Natural killer cell (primary cell): ENCODE measurements around the gene ARHGAP42. TPM values are rescaled to one million over a fixed set of nuclear protein-coding genes. Genes with fewer than 3 reads are reported as not detected.

Experiments used
- ATAC-seq, 3 donors: fragments of 150-1000 bp in 2 of 3; fragments of 200-7000 bp in 1 of 3; cut with Tn5 transposase; 1 replicate in 1 of 3; 2 replicates in 2 of 3; pipeline ENCODE4 v1.10.0; 2021; ENCODE audit warnings: mild to moderate bottlenecking in 2 of 3, moderate library complexity in 2 of 3
- DNase-seq, 2 donors: peaks; one replicate each; pipeline versions ENCODE4 v3.0.0 to v3.0.0-alpha.2; 2013 to 2021; ENCODE audit warnings: mixed read lengths in 1 of 2
- H3K27ac ChIP-seq: one replicate; pipeline ENCODE4 v1.5.1; 2013; ENCODE audit warnings: mild to moderate bottlenecking, low read length
- H3K27me3 ChIP-seq: one replicate; pipeline ENCODE4 v1.6.1; 2013; ENCODE audit warnings: low read length; ENCODE audit not compliant: control insufficient read depth, insufficient read depth
- H3K36me3 ChIP-seq: one replicate; pipeline ENCODE4 v1.6.1; 2013; ENCODE audit warnings: low read length; ENCODE audit not compliant: control insufficient read depth, insufficient read depth
- H3K4me1 ChIP-seq: one replicate; pipeline ENCODE4 v1.6.1; 2013; ENCODE audit warnings: low read length; ENCODE audit not compliant: control insufficient read depth, insufficient read depth
- H3K4me3 ChIP-seq: one replicate; pipeline ENCODE4 v1.5.1; 2013; ENCODE audit warnings: low read length
- H3K9me3 ChIP-seq: one replicate; pipeline ENCODE4 v1.6.1; 2013; ENCODE audit warnings: low read length; ENCODE audit not compliant: control insufficient read depth, insufficient read depth
- H3K27ac Mint-ChIP-seq, 2 donors: one replicate each; pipeline ENCODE4 v1.8.0; 2022; ENCODE audit warnings: mild to moderate bottlenecking in 2 of 2, mixed read lengths in 2 of 2, moderate library complexity in 1 of 2
- H3K27me3 Mint-ChIP-seq, 2 donors: one replicate each; pipeline ENCODE4 v1.8.0; 2022; ENCODE audit warnings: low read depth in 2 of 2, mixed read lengths in 2 of 2
- H3K36me3 Mint-ChIP-seq: one replicate; pipeline ENCODE4 v1.8.0; 2022; ENCODE audit warnings: mixed read lengths
- H3K4me1 Mint-ChIP-seq, 2 donors: one replicate each; pipeline ENCODE4 v1.8.0; 2022; ENCODE audit warnings: mixed read lengths in 2 of 2
- H3K4me3 Mint-ChIP-seq: one replicate; pipeline ENCODE4 v1.8.0; 2022; ENCODE audit warnings: mild to moderate bottlenecking, moderate library complexity, mixed read lengths
- H3K9me3 Mint-ChIP-seq, 2 donors: one replicate each; pipeline ENCODE4 v1.8.0; 2022; ENCODE audit warnings: mixed read lengths in 2 of 2
- WGBS: methylation state at CpG from one replicate; pipeline ENCODE4 v1.1.7; 2013; ENCODE audit warnings: missing lambda C conversion rate; ENCODE audit not compliant: insufficient coverage; 5-methylcytosine and 5-hydroxymethylcytosine counted together
- intact Hi-C: fragments of 100-400 bp; cut with micrococcal nuclease; formaldehyde crosslinking; loops from one replicate; pipeline ENCODE4 v1.14.2; 2022
- total RNA-seq, 4 donors: library from RNA; stranded (reverse); fragments of 120-200 nt in 1 of 4; gene quantifications; one replicate each; pipeline versions ENCODE4 v1.2.3 to v1.2.4, GENCODE V29; 2013 to 2022
- TF ChIP-seq, protein P1 (sequence below): fragments of 200-600 bp; IDR thresholded peaks from one replicate; pipeline ENCODE4 v1.8.0; 2022; ENCODE audit warnings: antibody characterized with exemption

Gene ARHGAP42
- total RNA-seq, 3 donors from 2014 or later (not counting 1 experiment from before 2014, with no cell fraction given), result 6.0 to 7.6 (median 6.4) TPM

DNA sequence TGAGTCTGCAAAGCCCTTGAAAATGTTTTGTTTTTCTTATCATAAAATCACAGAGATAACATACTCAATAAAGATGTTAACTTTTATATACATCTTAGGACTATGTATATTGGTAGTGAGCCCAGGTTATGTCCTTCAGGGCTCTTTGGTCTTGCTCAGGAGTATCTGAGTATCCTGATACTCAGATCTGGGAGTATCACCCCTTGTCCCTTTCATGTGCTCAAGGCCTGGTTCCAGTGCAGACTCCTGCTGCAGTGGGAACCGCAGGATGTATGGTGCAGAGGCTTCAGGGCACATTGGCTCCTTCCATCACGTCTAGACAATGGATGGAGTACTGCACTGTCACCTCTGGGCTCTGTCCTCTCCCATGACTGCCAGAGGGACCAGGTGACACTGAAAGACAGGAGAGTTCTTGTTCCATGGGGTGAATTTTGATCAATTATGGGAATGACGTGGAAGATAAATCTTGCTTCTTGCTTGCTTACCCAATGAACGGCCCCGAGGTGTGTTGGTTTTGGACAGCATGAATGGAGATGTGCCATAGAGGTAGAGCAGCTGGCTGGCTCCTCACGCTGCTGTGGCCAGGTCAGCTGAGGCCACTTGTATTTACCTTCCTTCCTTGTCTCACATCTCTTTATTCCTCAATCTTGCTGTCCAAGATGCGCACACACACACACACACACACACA, 215.5 kb downstream of the ARHGAP42 start:
- Mint-ChIP-seq H3K27me3 (no peaks in the 10 kb centered on the region), H3K27ac (no peak overlapping the region), H3K9me3 (peaks cover 2 to 5% of the 10 kb centered on the region in 2 donors), H3K4me3 (no peak overlapping the region), H3K4me1 (no peaks in the 10 kb centered on the region), H3K36me3 (no peaks in the 10 kb centered on the region)
- Histone ChIP-seq H3K4me3 (no peak overlapping the region), H3K27me3 (no peaks in the 10 kb centered on the region), H3K27ac (no peak overlapping the region), H3K4me1 (no peaks in the 10 kb centered on the region), H3K9me3 (no peaks in the 10 kb centered on the region), H3K36me3 (no peaks in the 10 kb centered on the region)
- no peak for ATAC-seq
- DNase-seq, result no peak
- WGBS, result 76% methylated on average over 6 of the region's 7 CpGs
- TF ChIP-seq, protein P1, sequence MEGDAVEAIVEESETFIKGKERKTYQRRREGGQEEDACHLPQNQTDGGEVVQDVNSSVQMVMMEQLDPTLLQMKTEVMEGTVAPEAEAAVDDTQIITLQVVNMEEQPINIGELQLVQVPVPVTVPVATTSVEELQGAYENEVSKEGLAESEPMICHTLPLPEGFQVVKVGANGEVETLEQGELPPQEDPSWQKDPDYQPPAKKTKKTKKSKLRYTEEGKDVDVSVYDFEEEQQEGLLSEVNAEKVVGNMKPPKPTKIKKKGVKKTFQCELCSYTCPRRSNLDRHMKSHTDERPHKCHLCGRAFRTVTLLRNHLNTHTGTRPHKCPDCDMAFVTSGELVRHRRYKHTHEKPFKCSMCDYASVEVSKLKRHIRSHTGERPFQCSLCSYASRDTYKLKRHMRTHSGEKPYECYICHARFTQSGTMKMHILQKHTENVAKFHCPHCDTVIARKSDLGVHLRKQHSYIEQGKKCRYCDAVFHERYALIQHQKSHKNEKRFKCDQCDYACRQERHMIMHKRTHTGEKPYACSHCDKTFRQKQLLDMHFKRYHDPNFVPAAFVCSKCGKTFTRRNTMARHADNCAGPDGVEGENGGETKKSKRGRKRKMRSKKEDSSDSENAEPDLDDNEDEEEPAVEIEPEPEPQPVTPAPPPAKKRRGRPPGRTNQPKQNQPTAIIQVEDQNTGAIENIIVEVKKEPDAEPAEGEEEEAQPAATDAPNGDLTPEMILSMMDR, result no peak
- intact Hi-C loops, result no loop called here

DNA sequence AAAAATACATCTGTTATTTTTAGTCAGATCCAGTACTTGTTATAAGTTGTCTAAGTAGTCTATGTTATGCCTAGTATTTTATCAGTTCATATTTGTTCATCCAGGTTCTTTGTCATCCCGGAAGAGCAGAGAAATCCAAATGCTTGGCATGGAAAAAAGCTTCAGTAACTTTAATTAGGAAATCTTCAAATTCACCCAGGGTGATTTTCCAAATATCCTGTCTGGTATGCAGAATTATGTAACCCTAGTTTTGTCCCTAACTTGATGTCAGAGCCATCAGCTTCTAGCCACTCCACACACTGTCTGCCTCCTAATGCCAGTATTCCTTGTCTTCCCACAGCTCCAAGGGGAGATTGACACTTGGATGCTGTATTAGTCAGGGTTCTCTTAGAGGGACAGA, 216.2 kb downstream of the ARHGAP42 start:
- peaks cover 2 to 5% of the 10 kb centered on the region in 2 donors for H3K9me3 Mint-ChIP-seq
- no peaks in the 10 kb centered on the region for H3K4me1 ChIP-seq
- H3K27me3 ChIP-seq, result no peaks in the 10 kb centered on the region
- H3K4me3 ChIP-seq, result no peak overlapping the region
- peaks cover 0 to 2% of the 10 kb centered on the region in 2 donors for H3K4me1 Mint-ChIP-seq
- 85% methylated on average over 1 of the region's 1 CpG for WGBS
- intact Hi-C loops, result no loop called here
- ATAC-seq, result no peak
- no peaks in the 10 kb centered on the region for H3K36me3 Mint-ChIP-seq
- H3K4me3 Mint-ChIP-seq, result no peak overlapping the region
- H3K9me3 ChIP-seq, result no peaks in the 10 kb centered on the region
- no peak overlapping the region for H3K27ac Mint-ChIP-seq
- H3K27ac ChIP-seq, result no peak overlapping the region
- H3K27me3 Mint-ChIP-seq, result no peaks in the 10 kb centered on the region
- no peak for DNase-seq
- TF ChIP-seq, protein P1, result no peak
- H3K36me3 ChIP-seq, result no peaks in the 10 kb centered on the region

DNA sequence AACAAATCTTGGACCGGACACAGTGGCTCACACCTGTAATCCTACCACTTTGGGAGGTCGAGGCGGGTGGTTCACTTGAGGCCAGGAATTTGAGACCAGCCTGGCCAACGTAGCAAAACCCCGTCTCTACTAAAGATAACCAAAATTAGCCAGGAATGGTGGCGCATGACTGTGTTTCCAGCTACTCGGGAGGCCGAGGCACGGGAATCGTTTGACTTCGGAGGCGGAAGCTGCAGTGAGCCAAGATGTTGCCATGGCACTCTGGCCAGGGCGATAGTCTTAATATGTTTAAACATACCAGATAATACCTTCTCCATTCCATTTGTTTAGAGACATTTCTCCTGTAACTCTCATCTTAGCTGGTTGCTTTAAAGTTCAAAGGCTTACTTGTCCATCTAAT, 218.6 kb downstream of the ARHGAP42 start:
- Mint-ChIP-seq H3K4me3 (no peak overlapping the region), H3K27me3 (no peaks in the 10 kb centered on the region), H3K4me1 (peaks cover 13 to 16% of the 10 kb centered on the region in 2 donors), H3K9me3 (peaks cover 0 to 2% of the 10 kb centered on the region in 2 donors), H3K27ac (no peak overlapping the region), H3K36me3 (no peaks in the 10 kb centered on the region)
- no peak overlapping the region for H3K4me3 ChIP-seq
- ATAC-seq (no peak), DNase-seq (no peak)
- TF ChIP-seq, protein P1, result no peak
- H3K4me1 ChIP-seq, result no peaks in the 10 kb centered on the region
- WGBS, result 95% methylated on average over 13 of the region's 13 CpGs
- H3K27me3 ChIP-seq, result no peaks in the 10 kb centered on the region
- no peaks in the 10 kb centered on the region for H3K36me3 ChIP-seq
- H3K27ac ChIP-seq, result no peak overlapping the region
- intact Hi-C loops, result no loop called here
- no peaks in the 10 kb centered on the region for H3K9me3 ChIP-seq

DNA sequence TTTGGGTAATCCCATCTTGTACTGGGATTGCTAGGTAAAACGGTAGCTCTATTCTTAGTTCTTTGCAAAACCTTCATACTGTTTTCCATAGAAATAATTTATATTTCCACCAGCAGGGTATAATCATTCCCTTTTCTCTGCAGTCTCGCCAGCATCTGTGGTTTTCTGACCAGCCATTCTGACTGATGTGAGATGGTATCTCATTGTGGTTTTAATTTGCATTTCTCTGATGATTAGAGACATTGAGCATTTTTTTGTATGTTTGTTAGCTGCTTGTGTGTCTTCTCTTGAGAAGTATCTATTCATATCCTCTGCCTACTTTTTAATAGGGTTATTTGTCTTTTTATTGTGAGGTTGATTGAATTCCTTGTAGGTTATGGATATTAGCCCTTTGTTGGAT, 221.7 kb downstream of the ARHGAP42 start:
- H3K4me3 Mint-ChIP-seq, result no peak overlapping the region
- H3K9me3 Mint-ChIP-seq, result no peaks in the 10 kb centered on the region
- H3K27me3 Mint-ChIP-seq, result no peaks in the 10 kb centered on the region
- H3K4me1 Mint-ChIP-seq, result peaks cover 15 to 25% of the 10 kb centered on the region in 2 donors
- no peaks in the 10 kb centered on the region for H3K36me3 Mint-ChIP-seq
- no peaks in the 10 kb centered on the region for H3K36me3 ChIP-seq
- H3K4me1 ChIP-seq, result no peaks in the 10 kb centered on the region
- intact Hi-C loops, result no loop called here
- TF ChIP-seq, protein P1, result no peak
- no peak overlapping the region for H3K27ac ChIP-seq
- H3K27me3 ChIP-seq, result no peaks in the 10 kb centered on the region
- WGBS, result 17% methylated on average over 2 of the region's 2 CpGs
- DNase-seq (no peak), ATAC-seq (no peak)
- H3K4me3 ChIP-seq, result no peak overlapping the region
- no peaks in the 10 kb centered on the region for H3K9me3 ChIP-seq
- no peak overlapping the region for H3K27ac Mint-ChIP-seq
